ENCODE data around the gene KRTAP13-3. TPM values are rescaled to one million over a fixed set of nuclear protein-coding genes. Genes with fewer than 3 reads are reported as not detected.

Gene KRTAP13-3
- total and polyA plus RNA-seq, 4 donors: not detected

Other genes with a start within 250 kb of the KRTAP13-3 start
- not detected for gene CLDN8, start 209.8 kb downstream of the KRTAP13-3 start, total RNA-seq
- under 1 TPM in 1 of 2 donors, not detected in 1; 0.23 TPM for gene CLDN8, start 209.8 kb downstream of the KRTAP13-3 start, polyA plus RNA-seq
- not detected for gene KRTAP24-1, start 143.0 kb downstream of the KRTAP13-3 start, total RNA-seq
- gene KRTAP24-1, start 143.0 kb downstream of the KRTAP13-3 start, polyA plus RNA-seq: not detected
- gene KRTAP25-1, start 136.4 kb downstream of the KRTAP13-3 start, total RNA-seq: not detected
- not detected for gene KRTAP25-1, start 136.4 kb downstream of the KRTAP13-3 start, polyA plus RNA-seq
- not detected for gene KRTAP26-1, start 105.6 kb downstream of the KRTAP13-3 start, total RNA-seq
- not detected for gene KRTAP26-1, start 105.6 kb downstream of the KRTAP13-3 start, polyA plus RNA-seq
- gene KRTAP27-1, start 88.2 kb downstream of the KRTAP13-3 start, total RNA-seq: not detected
- not detected for gene KRTAP27-1, start 88.2 kb downstream of the KRTAP13-3 start, polyA plus RNA-seq
- gene KRTAP23-1, start 77.3 kb downstream of the KRTAP13-3 start, total RNA-seq: not detected
- not detected for gene KRTAP23-1, start 77.3 kb downstream of the KRTAP13-3 start, polyA plus RNA-seq
- not detected for gene KRTAP13-2, start 53.7 kb downstream of the KRTAP13-3 start, total RNA-seq
- gene KRTAP13-2, start 53.7 kb downstream of the KRTAP13-3 start, polyA plus RNA-seq: not detected
- not detected for gene KRTAP13-1, start 29.9 kb downstream of the KRTAP13-3 start, total RNA-seq
- not detected for gene KRTAP13-1, start 29.9 kb downstream of the KRTAP13-3 start, polyA plus RNA-seq
- gene KRTAP13-4, start 4.3 kb upstream of the KRTAP13-3 start, total RNA-seq: not detected
- gene KRTAP13-4, start 4.3 kb upstream of the KRTAP13-3 start, polyA plus RNA-seq: not detected
- gene KRTAP15-1, start 14.3 kb upstream of the KRTAP13-3 start, total RNA-seq: not detected
- gene KRTAP15-1, start 14.3 kb upstream of the KRTAP13-3 start, polyA plus RNA-seq: not detected
- gene KRTAP19-1, start 54.4 kb upstream of the KRTAP13-3 start, total RNA-seq: not detected
- gene KRTAP19-1, start 54.4 kb upstream of the KRTAP13-3 start, polyA plus RNA-seq: not detected
- gene KRTAP19-2, start 61.5 kb upstream of the KRTAP13-3 start, total RNA-seq: not detected
- gene KRTAP19-2, start 61.5 kb upstream of the KRTAP13-3 start, polyA plus RNA-seq: not detected
- gene KRTAP19-3, start 66.1 kb upstream of the KRTAP13-3 start, total RNA-seq: not detected
- not detected for gene KRTAP19-3, start 66.1 kb upstream of the KRTAP13-3 start, polyA plus RNA-seq
- gene KRTAP19-4, start 71.2 kb upstream of the KRTAP13-3 start, total RNA-seq: not detected
- not detected for gene KRTAP19-4, start 71.2 kb upstream of the KRTAP13-3 start, polyA plus RNA-seq
- not detected for gene KRTAP19-5, start 76.2 kb upstream of the KRTAP13-3 start, total RNA-seq
- not detected for gene KRTAP19-5, start 76.2 kb upstream of the KRTAP13-3 start, polyA plus RNA-seq
- gene KRTAP19-6, start 115.9 kb upstream of the KRTAP13-3 start, total RNA-seq: not detected
- not detected for gene KRTAP19-6, start 115.9 kb upstream of the KRTAP13-3 start, polyA plus RNA-seq
- not detected for gene KRTAP19-7, start 135.4 kb upstream of the KRTAP13-3 start, total RNA-seq
- not detected for gene KRTAP19-7, start 135.4 kb upstream of the KRTAP13-3 start, polyA plus RNA-seq
- gene KRTAP22-2, start 164.5 kb upstream of the KRTAP13-3 start, total RNA-seq: not detected
- not detected for gene KRTAP22-2, start 164.5 kb upstream of the KRTAP13-3 start, polyA plus RNA-seq
- gene KRTAP6-3, start 166.5 kb upstream of the KRTAP13-3 start, total RNA-seq: not detected
- gene KRTAP6-3, start 166.5 kb upstream of the KRTAP13-3 start, polyA plus RNA-seq: not detected
- not detected for gene KRTAP6-2, start 173.0 kb upstream of the KRTAP13-3 start, total RNA-seq
- gene KRTAP6-2, start 173.0 kb upstream of the KRTAP13-3 start, polyA plus RNA-seq: not detected
- not detected for gene KRTAP22-1, start 175.2 kb upstream of the KRTAP13-3 start, total RNA-seq
- gene KRTAP22-1, start 175.2 kb upstream of the KRTAP13-3 start, polyA plus RNA-seq: not detected
- gene KRTAP6-1, start 188.0 kb upstream of the KRTAP13-3 start, total RNA-seq: not detected
- gene KRTAP6-1, start 188.0 kb upstream of the KRTAP13-3 start, polyA plus RNA-seq: not detected
- not detected for gene KRTAP20-1, start 190.5 kb upstream of the KRTAP13-3 start, total RNA-seq
- gene KRTAP20-1, start 190.5 kb upstream of the KRTAP13-3 start, polyA plus RNA-seq: not detected
- gene KRTAP20-4, start 194.7 kb upstream of the KRTAP13-3 start, total RNA-seq: not detected
- gene KRTAP20-4, start 194.7 kb upstream of the KRTAP13-3 start, polyA plus RNA-seq: not detected
- not detected for gene KRTAP20-2, start 209.3 kb upstream of the KRTAP13-3 start, total RNA-seq
- gene KRTAP20-2, start 209.3 kb upstream of the KRTAP13-3 start, polyA plus RNA-seq: not detected
- gene KRTAP20-3, start 216.9 kb upstream of the KRTAP13-3 start, total RNA-seq: not detected
- gene KRTAP20-3, start 216.9 kb upstream of the KRTAP13-3 start, polyA plus RNA-seq: not detected

Measured in aorta (tissue), 4 donors.